Fibroblast of lung (primary cell): ENCODE data around the gene RANBP3. TPM values are rescaled to one million over a fixed set of nuclear protein-coding genes. Genes with fewer than 3 reads are reported as not detected.
"Not testable (repeated sequence)": the region's sequence is repeated elsewhere in the genome, so short reads cannot be mapped to it uniquely, and the experiment has no call there.

Experiments
- DNase-seq, 2 donors: peaks; one replicate each; pipeline versions ENCODE4 v3.0.0 to v3.0.0-alpha.2; 2010; ENCODE audit warnings: low read depth in 2 of 2
- H2AFZ ChIP-seq: 2 replicates; pipeline ENCODE4 v1.5.1; 2012; ENCODE audit warnings: low read length, control low read depth, inconsistent platforms
- H3K27ac ChIP-seq: 2 replicates; pipeline ENCODE4 v1.5.1; 2011; ENCODE audit warnings: low read length, control low read depth; ENCODE audit not compliant: insufficient read depth
- H3K27me3 ChIP-seq: 2 replicates; pipeline ENCODE4 v1.5.1; 2011; ENCODE audit warnings: mild to moderate bottlenecking, low read length; ENCODE audit not compliant: control insufficient read depth, insufficient read depth
- H3K36me3 ChIP-seq: 2 replicates; pipeline ENCODE4 v1.5.1; 2011; ENCODE audit warnings: low read length; ENCODE audit not compliant: control insufficient read depth, insufficient read depth
- H3K4me1 ChIP-seq: 2 replicates; pipeline ENCODE4 v1.5.1; 2011; ENCODE audit warnings: low read length; ENCODE audit not compliant: control insufficient read depth, insufficient read depth; ENCODE audit errors: extremely low read depth
- H3K4me2 ChIP-seq: 2 replicates; pipeline ENCODE4 v1.5.1; 2011; ENCODE audit warnings: low read length, control low read depth; ENCODE audit not compliant: insufficient read depth; ENCODE audit errors: extremely low read depth
- H3K4me3 ChIP-seq, 4 experiments: fragments of 200-600 bp in 1 of 4; sonication (generic) in 1 of 4; replicated peaks in 1 of 4; 2 replicates each; pipeline ENCODE4 v1.5.1; 2011 to 2016; ENCODE audit warnings: low read length in 4 of 4, low read depth in 3 of 4, mild to moderate bottlenecking in 3 of 4, control low read depth in 2 of 4, inconsistent platforms in 1 of 4, mixed read lengths in 1 of 4; ENCODE audit not compliant: insufficient read depth in 1 of 4; ENCODE audit errors: control extremely low read depth in 1 of 4
- H3K79me2 ChIP-seq: 2 replicates; pipeline ENCODE4 v1.5.1; 2012; ENCODE audit warnings: mild to moderate bottlenecking, low read length, inconsistent platforms; ENCODE audit not compliant: control insufficient read depth, insufficient read depth
- H3K9ac ChIP-seq: 2 replicates; pipeline ENCODE4 v1.5.1; 2011; ENCODE audit warnings: mild to moderate bottlenecking, low read length, control low read depth; ENCODE audit not compliant: insufficient read depth
- H3K9me3 ChIP-seq: 2 replicates; pipeline ENCODE4 v1.5.1; 2012; ENCODE audit warnings: low read depth, low read length; ENCODE audit not compliant: control insufficient read depth, insufficient read depth
- H4K20me1 ChIP-seq: 2 replicates; pipeline ENCODE4 v1.5.1; 2011; ENCODE audit warnings: low read length; ENCODE audit not compliant: control insufficient read depth, insufficient read depth; ENCODE audit errors: extremely low read depth
- EZH2 ChIP-seq: IDR thresholded peaks from 2 replicates; pipeline ENCODE4 v1.5.1; 2012; ENCODE audit warnings: low read length, control low read depth, mild to moderate bottlenecking; ENCODE audit errors: missing control alignments
- polyA plus RNA-seq, 2 donors: library from polyadenylated mRNA; depleted of rRNA in 1 of 2; stranded (reverse) in 1 of 2; unstranded in 1 of 2; fragments of >200 nt; gene quantifications; 2 replicates each; pipeline ENCODE4 v1.2.1, GENCODE V29; 2011 to 2012; ENCODE audit warnings: missing spikeins in 1 of 2
- total RNA-seq: library from RNA; depleted of rRNA; stranded (reverse); fragments of >200 nt; gene quantifications from 2 replicates; pipeline ENCODE4 v1.2.1, GENCODE V29; 2014
- TF ChIP-seq, protein P1 (sequence below), 2 donors: IDR thresholded peaks in 1 of 2; conservative IDR thresholded peaks in 1 of 2; 1 replicate in 1 of 2; 2 replicates in 1 of 2; pipeline ENCODE4 v1.5.1; 2011 to 2012; ENCODE audit warnings: low read length in 2 of 2, control low read depth in 1 of 2, inconsistent platforms in 1 of 2, low read depth in 1 of 2, mild to moderate bottlenecking in 1 of 2

The RANBP3 gene
- total and polyA plus RNA-seq, 2 donors (not counting 1 experiment from before 2014, with no cell fraction given): 39.8 to 59.4 TPM

DNA sequence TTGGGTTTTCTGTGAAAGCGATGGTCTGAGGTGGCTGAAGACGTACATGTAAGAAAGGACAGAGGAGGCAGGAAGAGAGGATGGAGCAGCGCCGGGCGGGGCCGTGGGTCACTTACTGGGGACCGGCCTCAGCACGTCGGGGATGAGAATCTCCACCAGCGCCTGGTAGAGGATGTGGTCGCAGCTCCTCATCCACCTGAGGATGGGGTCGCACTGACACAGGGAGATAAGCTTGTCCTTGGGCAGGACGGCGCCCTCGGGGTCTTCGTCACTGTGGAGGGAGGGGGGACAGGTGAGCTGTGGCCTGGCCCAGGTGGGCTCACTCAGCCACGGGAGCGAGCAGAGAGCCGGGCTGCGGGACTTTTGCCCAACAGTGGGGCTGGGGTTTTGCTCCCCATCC lies 29.0 kb upstream of the RANBP3 start:
- no peak for DNase-seq
- H3K4me2 ChIP-seq: no peak overlapping the region
- no peak overlapping the region for H3K4me3 ChIP-seq
- no peak overlapping the region for H2AFZ ChIP-seq
- TF ChIP-seq EZH2: no peak
- TF ChIP-seq, protein P1, sequence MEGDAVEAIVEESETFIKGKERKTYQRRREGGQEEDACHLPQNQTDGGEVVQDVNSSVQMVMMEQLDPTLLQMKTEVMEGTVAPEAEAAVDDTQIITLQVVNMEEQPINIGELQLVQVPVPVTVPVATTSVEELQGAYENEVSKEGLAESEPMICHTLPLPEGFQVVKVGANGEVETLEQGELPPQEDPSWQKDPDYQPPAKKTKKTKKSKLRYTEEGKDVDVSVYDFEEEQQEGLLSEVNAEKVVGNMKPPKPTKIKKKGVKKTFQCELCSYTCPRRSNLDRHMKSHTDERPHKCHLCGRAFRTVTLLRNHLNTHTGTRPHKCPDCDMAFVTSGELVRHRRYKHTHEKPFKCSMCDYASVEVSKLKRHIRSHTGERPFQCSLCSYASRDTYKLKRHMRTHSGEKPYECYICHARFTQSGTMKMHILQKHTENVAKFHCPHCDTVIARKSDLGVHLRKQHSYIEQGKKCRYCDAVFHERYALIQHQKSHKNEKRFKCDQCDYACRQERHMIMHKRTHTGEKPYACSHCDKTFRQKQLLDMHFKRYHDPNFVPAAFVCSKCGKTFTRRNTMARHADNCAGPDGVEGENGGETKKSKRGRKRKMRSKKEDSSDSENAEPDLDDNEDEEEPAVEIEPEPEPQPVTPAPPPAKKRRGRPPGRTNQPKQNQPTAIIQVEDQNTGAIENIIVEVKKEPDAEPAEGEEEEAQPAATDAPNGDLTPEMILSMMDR (conservative IDR thresholded peaks at IDR 0.05 in 1 of 2, IDR thresholded peaks at IDR 0.05 in 1 of 2; ENCODE audit: low read depth in 1 of 2, low read length in 2 of 2): no peak
- no peaks in the 10 kb centered on the region for H3K9me3 ChIP-seq
- H3K36me3 ChIP-seq: peaks cover 4% of the 10 kb centered on the region
- no peaks in the 10 kb centered on the region for H3K79me2 ChIP-seq
- no peaks in the 10 kb centered on the region for H3K27me3 ChIP-seq
- H4K20me1 ChIP-seq: no peaks in the 10 kb centered on the region
- no peak overlapping the region for H3K27ac ChIP-seq
- H3K4me1 ChIP-seq: no peaks in the 10 kb centered on the region
- H3K9ac ChIP-seq: no peak overlapping the region

DNA sequence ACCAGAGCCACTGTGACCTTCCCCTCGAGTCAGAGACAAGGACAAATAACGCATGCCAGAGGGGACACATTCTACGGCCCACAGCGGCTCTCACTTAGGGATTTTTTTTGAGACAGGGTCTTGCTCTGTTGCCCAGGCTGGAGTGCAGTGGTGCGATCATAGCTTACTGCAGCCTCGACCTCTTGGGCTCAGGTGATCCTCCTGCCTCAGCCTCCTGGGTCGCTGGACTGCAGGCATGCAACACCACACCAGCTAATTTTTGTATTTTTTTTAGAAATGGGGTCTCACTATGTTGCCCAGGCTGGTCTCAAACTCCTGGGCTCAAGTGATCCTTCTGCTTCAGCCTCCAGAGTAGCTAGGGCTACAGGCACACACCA lies 28.1 kb upstream of the RANBP3 start:
- not testable (repeated sequence) for DNase-seq, H3K9me3 ChIP-seq, H4K20me1 ChIP-seq, H3K27ac ChIP-seq, H3K79me2 ChIP-seq, H3K4me2 ChIP-seq, H3K36me3 ChIP-seq, H2AFZ ChIP-seq, H3K27me3 ChIP-seq, H3K4me3 ChIP-seq, H3K4me1 ChIP-seq, H3K9ac ChIP-seq

DNA sequence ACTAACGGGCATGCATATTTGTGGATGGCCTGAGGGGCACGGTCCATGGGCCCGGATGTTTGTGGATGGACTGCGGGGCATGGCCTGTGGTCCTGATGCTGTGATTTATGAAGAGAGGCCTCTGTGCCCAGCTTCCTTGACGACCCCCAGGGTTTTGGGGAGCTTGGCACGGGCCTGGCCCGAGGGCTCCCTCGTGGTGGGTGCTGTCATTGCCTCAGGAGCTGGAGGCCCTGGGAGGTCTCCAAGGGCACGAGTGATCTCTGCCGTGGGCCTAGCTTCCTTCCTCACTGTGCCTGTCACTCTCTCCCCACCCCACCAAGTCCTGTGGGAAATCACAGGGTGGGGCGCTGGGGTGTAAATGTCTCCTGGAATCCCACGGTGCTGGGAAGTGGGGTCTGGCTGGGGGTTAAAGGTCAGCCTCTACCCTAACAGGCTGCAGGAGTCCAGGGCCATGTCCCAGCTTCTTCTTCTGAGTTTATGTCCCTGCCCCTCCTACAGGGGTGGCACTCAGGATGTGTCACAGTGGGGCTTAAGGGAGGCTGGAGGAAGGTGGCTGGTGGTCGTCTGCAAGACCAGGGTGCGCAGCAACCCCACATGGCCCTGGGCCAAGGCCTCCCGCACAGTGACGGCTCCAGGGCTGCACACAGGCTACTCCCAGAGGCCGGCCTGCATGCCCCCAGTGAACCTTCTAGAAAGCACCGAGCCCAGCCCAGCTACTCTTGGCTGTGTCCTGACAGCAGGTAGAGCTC lies 27.6 kb upstream of the RANBP3 start:
- Histone ChIP-seq H3K9me3 (no peaks in the 10 kb centered on the region), H3K79me2 (no peaks in the 10 kb centered on the region), H3K4me3 (no peak overlapping the region), H3K27ac (no peak overlapping the region), H3K4me1 (no peaks in the 10 kb centered on the region), H3K36me3 (peaks cover 2% of the 10 kb centered on the region), H2AFZ (no peak overlapping the region), H3K9ac (no peak overlapping the region), H4K20me1 (no peaks in the 10 kb centered on the region), H3K27me3 (no peaks in the 10 kb centered on the region), H3K4me2 (no peak overlapping the region)
- TF ChIP-seq, protein P1 (conservative IDR thresholded peaks at IDR 0.05 in 1 of 2, IDR thresholded peaks at IDR 0.05 in 1 of 2; ENCODE audit: low read depth in 1 of 2, low read length in 2 of 2): no peak
- no peak for TF ChIP-seq EZH2
- DNase-seq: no peak
